Vagina (tissue), 2 donors: ENCODE results near the gene MAP3K7. TPM values are rescaled to one million over a fixed set of nuclear protein-coding genes. Genes with fewer than 3 reads are reported as not detected.

Experiments
- DNase-seq, 2 donors: peaks; one replicate each; pipeline ENCODE4 v3.0.0-alpha.2; 2017; ENCODE audit errors: extremely low spot score in 2 of 2
- H3K27ac ChIP-seq: fragments of 200-600 bp; sonication (generic); one replicate; pipeline ENCODE4 v1.5.1; 2019
- H3K27me3 ChIP-seq: fragments of 200-600 bp; sonication (generic); one replicate; pipeline ENCODE4 v1.5.1; 2019
- H3K36me3 ChIP-seq, 2 donors: fragments of 200-600 bp; sonication (generic); one replicate each; pipeline ENCODE4 v1.5.1; 2017 to 2019
- H3K4me1 ChIP-seq: fragments of 200-600 bp; sonication (generic); one replicate; pipeline ENCODE4 v1.5.1; 2019
- H3K4me3 ChIP-seq, 2 donors: fragments of 200-600 bp; sonication (generic); 1 replicate in 1 of 2; 2 replicates in 1 of 2; pipeline ENCODE4 v1.5.1; 2016 to 2019
- H3K9me3 ChIP-seq: fragments of 200-600 bp; sonication (generic); one replicate; pipeline ENCODE4 v1.5.1; 2019
- CTCF ChIP-seq, 3 experiments: fragments of 450-650 bp in 2 of 3; fragments of 200-600 bp in 1 of 3; sonication (generic) in 1 of 3; IDR thresholded peaks; one replicate each; pipeline ENCODE4 v1.5.1; 2017 to 2019; ENCODE audit warnings: antibody characterized with exemption in 3 of 3, mild to moderate bottlenecking in 2 of 3, moderate library complexity in 2 of 3
- POLR2A ChIP-seq, 2 donors: fragments of 450-650 bp; IDR thresholded peaks; one replicate each; pipeline ENCODE4 v1.6.1; 2017; ENCODE audit warnings: antibody characterized with exemption in 2 of 2, mild to moderate bottlenecking in 2 of 2, moderate library complexity in 2 of 2
- POLR2AphosphoS5 ChIP-seq, 2 donors: sonication (generic); formaldehyde crosslinking; IDR thresholded peaks; one replicate each; pipeline ENCODE4 v1.9.0; 2017; ENCODE audit warnings: antibody characterized with exemption in 2 of 2, mild to moderate bottlenecking in 2 of 2, low read depth in 1 of 2; ENCODE audit not compliant: insufficient read depth in 1 of 2
- intact Hi-C: fragments of 100-400 bp; cut with DNase I; formaldehyde crosslinking; loops from one replicate; pipeline ENCODE4 v1.15.1; 2023
- total RNA-seq: library from RNA; depleted of rRNA; stranded (reverse); fragments of >200 nt; gene quantifications from one replicate; pipeline ENCODE4 v1.2.3, GENCODE V29; 2016

The MAP3K7 gene
- total RNA-seq, 1 donor from 2014 or later = 27.0 TPM

DNA sequence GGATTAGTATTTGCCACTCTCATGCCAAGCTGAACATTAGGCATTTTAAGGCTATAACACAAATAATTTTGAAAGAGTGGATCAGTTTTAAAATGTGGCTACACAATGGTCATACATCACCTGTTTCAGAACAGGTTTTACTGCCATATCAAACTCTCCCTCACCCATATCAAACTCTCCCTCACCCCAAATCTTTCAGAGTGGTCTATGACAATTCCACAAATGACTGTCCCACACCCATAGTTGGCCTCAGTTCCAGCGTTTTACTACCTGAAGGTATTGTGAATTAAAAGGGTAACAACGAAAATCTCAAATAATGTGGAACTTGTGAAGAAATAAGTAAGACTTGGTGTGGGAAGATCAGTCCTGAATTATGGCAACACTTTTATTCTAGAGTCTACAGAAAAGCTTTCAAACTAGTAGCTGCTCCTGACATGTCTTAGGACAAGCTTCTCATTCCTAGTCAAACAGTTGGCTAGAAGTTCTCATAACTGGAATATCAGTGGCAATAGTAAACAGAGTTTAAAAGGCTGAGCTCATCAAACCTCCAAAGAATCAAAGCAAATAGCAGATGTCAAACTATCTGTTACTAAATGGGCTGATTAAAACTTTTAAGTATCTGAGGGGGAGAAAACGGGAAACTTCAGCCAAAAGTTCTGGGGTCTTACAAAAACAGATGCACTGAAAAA is 52.4 kb downstream of the MAP3K7 start:
- Histone ChIP-seq H3K4me3 (no peak overlapping the region), H3K9me3 (no peaks in the 10 kb centered on the region), H3K4me1 (no peaks in the 10 kb centered on the region), H3K27me3 (no peaks in the 10 kb centered on the region), H3K36me3 (peaks cover 0 to 9% of the 10 kb centered on the region in 2 donors), H3K27ac (no peak overlapping the region)
- TF ChIP-seq POLR2A (IDR thresholded peaks at IDR 0.05) (no peak), POLR2AphosphoS5 (IDR thresholded peaks at IDR 0.05; ENCODE audit: insufficient read depth in 1 of 2, low read depth in 1 of 2) (no peak), CTCF (IDR thresholded peaks at IDR 0.05) (no peak)
- intact Hi-C loops = no loop called here
- DNase-seq = no peak

DNA sequence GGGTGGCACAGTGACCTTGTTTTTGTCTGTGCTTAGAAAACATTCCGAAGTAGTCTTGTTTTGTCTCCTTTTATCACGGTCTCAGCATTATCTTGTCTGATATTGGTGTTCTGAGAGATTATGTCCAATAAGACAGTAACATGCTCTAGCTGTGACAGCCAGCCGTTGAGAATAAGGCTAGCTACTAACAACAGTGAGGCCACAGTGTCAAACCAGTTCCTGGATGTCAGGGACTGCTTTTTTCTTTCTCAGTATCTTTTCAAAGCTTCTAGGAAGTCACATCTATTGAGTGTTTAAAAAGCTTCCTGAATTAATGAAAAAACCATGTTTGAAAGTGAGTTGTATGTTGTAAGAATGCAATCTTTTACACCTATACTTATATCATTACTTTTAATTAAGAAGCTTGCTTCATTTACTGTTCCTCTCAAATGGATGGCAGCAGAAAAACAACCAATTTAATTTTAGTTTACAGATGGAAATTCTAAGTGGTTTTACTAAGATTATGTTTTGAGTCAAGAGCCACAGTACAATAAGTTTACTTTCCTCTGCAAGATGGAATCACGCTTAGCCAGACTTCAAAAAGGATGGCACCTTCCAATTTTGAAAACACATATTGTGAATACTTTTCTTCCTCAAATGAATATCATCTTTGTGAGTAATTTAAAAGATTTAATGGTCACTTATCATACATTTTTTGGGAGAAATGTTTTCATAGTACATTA is 53.1 kb downstream of the MAP3K7 start:
- no peak for DNase-seq
- intact Hi-C loops = no loop called here
- no peaks in the 10 kb centered on the region for H3K4me1 ChIP-seq
- no peaks in the 10 kb centered on the region for H3K9me3 ChIP-seq
- H3K27me3 ChIP-seq = no peaks in the 10 kb centered on the region
- no peak overlapping the region for H3K27ac ChIP-seq
- no peak for TF ChIP-seq POLR2A (IDR thresholded peaks at IDR 0.05)
- no peak for TF ChIP-seq CTCF (IDR thresholded peaks at IDR 0.05)
- TF ChIP-seq POLR2AphosphoS5 (IDR thresholded peaks at IDR 0.05; ENCODE audit: insufficient read depth in 1 of 2, low read depth in 1 of 2) = no peak
- no peak overlapping the region for H3K4me3 ChIP-seq
- peaks cover 0 to 9% of the 10 kb centered on the region in 2 donors for H3K36me3 ChIP-seq

- TF ChIP-seq POLR2A (IDR thresholded peaks at IDR 0.05) (no peak), POLR2AphosphoS5 (IDR thresholded peaks at IDR 0.05; ENCODE audit: insufficient read depth in 1 of 2, low read depth in 1 of 2) (no peak)
- intact Hi-C loops = no loop called here
- H3K36me3 ChIP-seq = peaks cover 0 to 12% of the 10 kb centered on the region in 2 donors
- H3K9me3 ChIP-seq = no peaks in the 10 kb centered on the region
- H3K27me3 ChIP-seq = no peaks in the 10 kb centered on the region
- no peaks in the 10 kb centered on the region for H3K4me1 ChIP-seq
- no peak overlapping the region for H3K4me3 ChIP-seq
- no peak for DNase-seq
- H3K27ac ChIP-seq = no peak overlapping the region
Observed at GRCh38 chr6:90530882-90531281, 56.0 kb downstream of the MAP3K7 start.

DNA sequence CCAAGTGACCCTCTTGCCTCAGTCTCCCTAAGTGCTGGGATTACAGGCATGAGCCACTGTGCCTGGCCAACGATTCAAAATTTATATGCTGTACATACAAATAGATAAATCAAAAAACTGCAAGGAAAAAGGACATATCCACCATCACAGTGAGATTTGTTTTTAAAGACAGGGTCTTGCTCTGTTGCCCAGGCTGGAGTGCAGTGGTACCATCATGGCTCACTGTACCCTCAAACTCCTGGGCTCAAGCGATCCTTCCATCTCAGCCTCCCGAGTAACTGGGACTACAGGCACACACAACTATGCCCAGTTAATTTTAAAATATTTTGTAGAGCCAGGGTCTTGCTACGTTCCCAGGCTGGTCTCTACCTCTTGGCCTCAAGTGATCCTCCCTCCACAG is 61.5 kb downstream of the MAP3K7 start:
- Histone ChIP-seq H3K36me3 (peaks cover 0 to 25% of the 10 kb centered on the region in 2 donors), H3K4me1 (no peaks in the 10 kb centered on the region), H3K4me3 (no peak overlapping the region), H3K27me3 (no peaks in the 10 kb centered on the region), H3K27ac (no peak overlapping the region), H3K9me3 (no peaks in the 10 kb centered on the region)
- no peak for DNase-seq
- no peak for TF ChIP-seq POLR2A (IDR thresholded peaks at IDR 0.05)
- TF ChIP-seq CTCF (IDR thresholded peaks at IDR 0.05) = no peak
- TF ChIP-seq POLR2AphosphoS5 (IDR thresholded peaks at IDR 0.05; ENCODE audit: insufficient read depth in 1 of 2, low read depth in 1 of 2) = no peak
- intact Hi-C loops = no loop called here

DNA sequence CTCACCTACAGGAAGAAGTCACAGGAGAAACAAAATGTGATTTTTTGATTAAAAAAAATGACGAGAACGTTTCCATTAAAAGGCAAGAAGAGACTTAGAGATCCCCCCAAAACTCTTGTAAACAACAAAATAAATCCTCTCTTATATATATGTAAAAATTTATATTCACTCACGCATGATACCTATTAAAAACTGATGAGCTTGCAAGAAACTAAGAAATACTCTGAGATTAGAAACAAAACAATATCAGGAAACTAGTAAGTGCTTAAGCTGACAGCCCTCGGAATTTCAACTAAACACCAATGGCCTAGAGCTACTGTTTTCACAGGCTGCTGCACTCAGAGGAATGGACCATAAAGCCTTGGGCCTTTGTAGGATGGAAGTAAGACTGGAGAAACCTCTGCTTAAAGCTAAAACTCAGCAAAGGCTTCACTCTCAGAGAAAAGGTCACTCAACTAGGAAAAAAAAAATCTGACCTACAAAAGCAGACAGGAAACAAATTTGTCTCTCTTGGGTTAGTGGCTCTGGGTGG is 63.0 kb downstream of the MAP3K7 start:
- Histone ChIP-seq H3K27ac (no peak overlapping the region), H3K4me1 (no peaks in the 10 kb centered on the region), H3K9me3 (no peaks in the 10 kb centered on the region), H3K36me3 (peaks cover 0 to 26% of the 10 kb centered on the region in 2 donors), H3K4me3 (no peak overlapping the region), H3K27me3 (no peaks in the 10 kb centered on the region)
- no peak for DNase-seq
- intact Hi-C loops = no loop called here
- TF ChIP-seq CTCF (IDR thresholded peaks at IDR 0.05) (no peak), POLR2A (IDR thresholded peaks at IDR 0.05) (no peak), POLR2AphosphoS5 (IDR thresholded peaks at IDR 0.05; ENCODE audit: insufficient read depth in 1 of 2, low read depth in 1 of 2) (no peak)
